CD4-positive, alpha-beta T cell treated with Interleukin-10 for 1 hour (primary cell): ENCODE data around the gene OSGIN1.

Experiments used
- DNase-seq: peaks from one replicate; pipeline ENCODE4 v3.0.0-alpha.2; 2020

Gene OSGIN1

DNA sequence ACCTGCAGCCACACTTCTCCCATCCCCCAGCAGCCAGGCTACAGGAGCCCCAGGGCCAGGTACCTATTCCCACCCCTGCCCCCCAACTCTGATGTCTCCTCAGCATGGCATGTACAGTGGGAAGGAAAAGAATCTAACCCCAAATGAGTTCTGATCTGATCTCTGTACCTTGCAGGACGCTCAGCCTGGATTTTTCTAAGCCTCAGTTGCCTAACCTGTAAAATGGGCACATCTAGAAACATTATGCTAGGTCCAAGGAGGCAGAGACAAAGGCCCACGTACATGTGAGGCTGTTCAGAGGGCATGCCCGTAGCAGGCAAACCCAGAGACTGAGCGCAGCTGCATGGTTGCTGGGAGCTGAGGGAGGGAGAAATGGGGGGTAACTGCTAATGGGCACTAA lies 54.5 kb downstream of the OSGIN1 start:
- DNase-seq = no peak

DNA sequence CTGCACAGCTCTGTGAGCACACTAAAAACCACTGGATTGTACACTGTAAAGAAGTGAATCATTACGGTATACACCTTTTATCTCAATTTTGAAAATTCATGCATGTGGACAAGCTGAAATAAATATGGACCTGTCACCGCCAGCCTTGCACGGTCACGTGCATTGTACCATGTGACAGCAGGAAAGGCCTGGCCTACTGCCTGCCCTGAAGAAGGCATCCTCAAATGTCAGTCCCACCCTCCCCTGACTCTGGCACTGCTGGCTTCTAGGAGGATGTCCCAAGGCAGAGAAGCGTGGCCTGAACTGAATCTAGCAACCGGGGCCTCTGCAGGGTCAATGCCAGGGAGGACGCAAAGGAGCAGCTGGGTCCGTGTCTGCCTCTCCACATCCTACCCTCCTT lies 54.9 kb downstream of the OSGIN1 start:
- no peak for DNase-seq

DNA sequence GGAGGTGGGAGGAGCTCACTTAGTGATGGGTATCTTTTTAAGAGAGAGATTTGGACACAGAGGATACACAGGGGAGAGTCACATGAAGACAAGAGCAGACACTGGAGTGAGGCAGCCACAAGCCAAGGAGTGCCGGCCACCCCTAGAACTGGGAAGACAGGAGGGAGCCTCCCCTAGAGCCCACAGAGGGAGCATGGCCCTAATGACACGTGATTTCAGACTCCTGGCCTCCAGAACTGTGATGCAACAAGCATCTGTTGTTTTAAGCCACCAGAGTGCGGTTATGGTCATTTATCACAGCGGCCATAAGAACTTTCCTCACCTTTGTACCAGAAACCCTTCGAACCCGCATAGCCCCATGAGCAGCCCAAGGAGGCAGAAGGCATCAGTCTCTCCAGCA lies 56.2 kb downstream of the OSGIN1 start:
- DNase-seq = no peak

DNA sequence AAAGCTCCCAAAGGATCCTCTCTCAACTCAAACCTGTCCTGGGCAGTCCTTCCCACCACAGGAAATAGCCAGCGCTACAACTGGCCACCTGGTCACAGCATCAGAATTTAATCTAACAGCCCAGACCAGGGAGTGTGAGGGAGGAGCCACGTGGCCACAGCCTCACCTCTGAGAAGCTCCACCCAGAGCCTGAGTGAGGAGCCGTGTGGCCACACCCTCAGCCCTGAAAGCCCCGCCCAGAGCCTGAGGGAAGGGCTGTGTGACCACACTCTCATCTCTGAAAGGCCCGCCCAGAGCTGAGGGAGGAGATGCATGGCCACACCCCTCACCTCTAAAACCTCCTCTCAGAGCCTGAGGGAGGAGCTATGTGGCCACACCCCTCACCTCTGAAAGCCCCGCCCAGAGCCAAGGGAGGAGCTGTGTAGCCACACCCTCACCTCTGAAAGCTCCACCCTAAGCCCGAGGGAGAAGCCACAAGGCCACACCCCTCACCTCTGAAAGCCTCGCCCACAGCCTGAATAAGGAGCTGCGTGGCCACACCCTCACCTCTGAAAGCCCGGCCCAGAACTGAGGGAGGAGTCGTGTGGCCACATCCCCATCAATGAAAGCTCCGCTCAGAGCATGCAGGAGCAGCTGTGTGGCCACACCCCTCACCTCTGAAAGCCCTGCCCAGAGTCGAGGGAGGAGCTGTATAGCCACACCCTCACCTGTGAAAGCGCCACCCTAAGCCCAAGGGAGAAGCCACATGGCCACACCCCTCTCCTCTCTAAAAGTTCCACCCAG lies 60.9 kb downstream of the OSGIN1 start:
- DNase-seq = peak; percentile 48

DNA sequence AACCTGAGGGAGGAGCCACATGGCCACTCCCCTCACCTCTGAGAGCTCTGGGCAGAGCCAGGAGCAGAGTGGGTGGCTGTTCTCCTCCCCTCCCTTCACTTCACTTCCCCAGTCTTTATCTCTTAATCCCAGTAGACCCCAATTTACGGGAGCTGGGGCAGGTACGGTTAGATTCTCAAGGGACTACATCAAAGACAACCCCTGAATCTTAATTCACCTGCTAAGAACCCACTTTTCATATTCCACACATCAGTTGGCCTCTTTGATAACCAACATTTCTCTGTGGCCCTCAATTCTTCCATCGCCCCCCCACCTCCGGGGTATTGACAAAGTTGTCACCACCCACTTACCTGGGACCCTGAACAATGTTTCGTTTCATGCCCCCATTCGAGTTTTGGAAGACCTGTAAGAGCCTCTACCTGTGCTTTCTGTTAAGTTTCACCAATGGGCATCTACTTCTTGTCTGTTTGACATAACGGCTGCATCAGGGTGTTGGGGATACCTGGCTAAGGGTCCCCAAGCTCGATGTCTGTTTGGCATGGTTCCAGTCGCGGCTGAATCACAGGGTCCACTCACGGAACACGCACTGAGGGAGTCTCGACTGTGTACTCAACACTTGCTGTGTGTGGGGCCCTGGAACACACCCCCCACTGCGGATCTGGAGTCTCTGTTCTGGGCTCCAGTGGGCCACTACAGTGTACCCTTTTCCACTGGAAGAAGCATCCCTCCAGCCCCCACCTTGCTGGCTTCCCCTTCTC lies 61.7 kb downstream of the OSGIN1 start:
- DNase-seq = no peak

DNA sequence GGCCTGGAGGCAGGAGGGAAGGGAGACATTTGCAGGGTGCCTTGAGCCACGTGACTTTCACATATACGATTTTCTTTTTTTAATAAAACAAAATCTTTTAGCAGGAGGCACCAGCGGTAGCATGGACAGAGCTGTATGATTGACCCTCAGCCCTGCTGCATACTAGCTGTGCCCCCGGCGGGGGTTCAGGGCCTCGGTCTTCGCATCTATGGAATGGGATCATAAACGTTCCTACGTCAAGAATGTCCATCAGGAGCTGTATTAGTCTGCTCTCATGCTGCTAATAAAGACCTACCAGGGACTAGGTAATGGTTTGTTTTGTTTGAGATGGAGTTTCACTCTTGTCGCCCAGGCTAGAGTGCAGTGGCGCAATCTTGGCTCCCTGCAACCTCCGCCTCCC lies 62.4 kb downstream of the OSGIN1 start:
- DNase-seq = no peak
